Right lobe of liver (tissue), 6 donors: ENCODE results near the gene PLCL1. TPM values are rescaled to one million over a fixed set of nuclear protein-coding genes. Genes with fewer than 3 reads are reported as not detected.

Experiments
- ATAC-seq, 4 donors: fragments of 200-7000 bp; cut with Tn5 transposase; one replicate each; pipeline ENCODE4 v1.9.1; 2020; ENCODE audit warnings: mild to moderate bottlenecking in 4 of 4, moderate library complexity in 4 of 4
- DNase-seq, 3 donors: peaks; one replicate each; pipeline ENCODE4 v3.0.0-alpha.2; 2020
- H3K27ac ChIP-seq, 3 donors: fragments of 200-600 bp; one replicate each; pipeline ENCODE4 v1.8.0; 2022
- H3K27me3 ChIP-seq, 2 donors: fragments of 200-600 bp; one replicate each; pipeline ENCODE4 v1.8.0; 2022
- H3K36me3 ChIP-seq, 4 donors: fragments of 200-600 bp; sonication (generic) in 1 of 4; one replicate each; pipeline versions ENCODE4 v1.5.1 to v1.8.0; 2017 to 2022; ENCODE audit warnings: control low read depth in 1 of 4
- H3K4me1 ChIP-seq, 4 donors: fragments of 200-600 bp; sonication (generic) in 1 of 4; one replicate each; pipeline versions ENCODE4 v1.5.1 to v1.8.0; 2017 to 2022; ENCODE audit warnings: control low read depth in 1 of 4
- H3K4me3 ChIP-seq, 3 donors: fragments of 200-600 bp; one replicate each; pipeline ENCODE4 v1.8.0; 2022
- H3K9me3 ChIP-seq, 4 donors: fragments of 200-600 bp; sonication (generic) in 1 of 4; one replicate each; pipeline versions ENCODE4 v1.5.1 to v1.8.0; 2017 to 2022; ENCODE audit warnings: control low read depth in 1 of 4
- POLR2A ChIP-seq: fragments of 450-650 bp; IDR thresholded peaks from one replicate; pipeline ENCODE4 v1.6.1; 2017; ENCODE audit warnings: antibody characterized with exemption, mild to moderate bottlenecking
- WGBS: methylation state at CpG from one replicate; pipeline ENCODE4 v1.1.6; 2018; ENCODE audit warnings: low coverage, low lambda C conversion rate; ENCODE audit not compliant: insufficient coverage; ENCODE audit errors: missing lambda C conversion rate; 5-methylcytosine and 5-hydroxymethylcytosine counted together
- intact Hi-C, 2 donors: fragments of 100-400 bp; cut with DNase I; formaldehyde crosslinking; loops; one replicate each; pipeline versions ENCODE4 v1.11.2 to v1.14.1; 2022
- total RNA-seq, 6 experiments: library from RNA; depleted of rRNA in 2 of 6; stranded (reverse); fragments of >200 nt in 2 of 6; fragmentation: NEBNext Ultra II Directional in 3 of 6; extraction: Animal tissue kit (Norgen Biotek cat#: 25700) in 3 of 6; gene quantifications; one replicate each; pipeline versions ENCODE4 v1.1.0 to v1.2.4, GENCODE V29; 2016 to 2023
- TF ChIP-seq, protein P1 (sequence below), 4 donors: fragments of 200-600 bp in 3 of 4; fragments of 450-650 bp in 1 of 4; IDR thresholded peaks; one replicate each; pipeline versions ENCODE4 v1.5.1 to v1.8.0; 2016 to 2022; ENCODE audit warnings: antibody characterized with exemption in 4 of 4, mild to moderate bottlenecking in 2 of 4
- donor health status: DM: no; HTN: yes; CAD: no.
- donor health status: DM: no; HTN: no; CAD: no.
- donor health status: DM: no; HTN: no; CAD: no.
- donor health status: DM: no; HTN: yes; CAD: no.
- donor health status: DM: no; HTN: yes; CAD: no.

Gene PLCL1
- total RNA-seq, 6 experiments from 2014 or later, result 0.12 to 0.37 (median 0.24) TPM

DNA sequence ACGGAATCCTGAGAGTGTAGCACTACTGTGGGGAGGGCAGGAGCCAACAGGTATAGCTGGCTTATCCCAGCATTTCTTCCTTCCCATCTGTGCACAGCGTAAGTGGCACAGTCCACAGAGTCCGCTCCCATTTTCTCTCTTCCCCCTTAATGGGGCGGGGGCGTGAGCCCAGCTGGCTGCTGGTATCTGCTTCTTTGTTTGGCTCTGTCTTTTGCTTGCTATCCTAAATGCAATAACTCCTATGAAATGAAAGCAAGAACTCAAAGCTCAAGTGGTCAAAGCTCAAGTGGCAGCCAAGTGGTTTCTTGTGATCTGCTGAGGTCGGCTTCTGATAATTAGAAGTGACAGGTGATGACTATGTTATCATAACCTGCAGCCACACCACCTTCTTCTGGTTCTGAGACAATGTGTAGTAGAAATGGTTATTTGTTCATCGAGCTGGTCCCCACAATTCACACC lies 192.7 kb downstream of the PLCL1 start:
- ATAC-seq, result no peak
- TF ChIP-seq, protein P1, sequence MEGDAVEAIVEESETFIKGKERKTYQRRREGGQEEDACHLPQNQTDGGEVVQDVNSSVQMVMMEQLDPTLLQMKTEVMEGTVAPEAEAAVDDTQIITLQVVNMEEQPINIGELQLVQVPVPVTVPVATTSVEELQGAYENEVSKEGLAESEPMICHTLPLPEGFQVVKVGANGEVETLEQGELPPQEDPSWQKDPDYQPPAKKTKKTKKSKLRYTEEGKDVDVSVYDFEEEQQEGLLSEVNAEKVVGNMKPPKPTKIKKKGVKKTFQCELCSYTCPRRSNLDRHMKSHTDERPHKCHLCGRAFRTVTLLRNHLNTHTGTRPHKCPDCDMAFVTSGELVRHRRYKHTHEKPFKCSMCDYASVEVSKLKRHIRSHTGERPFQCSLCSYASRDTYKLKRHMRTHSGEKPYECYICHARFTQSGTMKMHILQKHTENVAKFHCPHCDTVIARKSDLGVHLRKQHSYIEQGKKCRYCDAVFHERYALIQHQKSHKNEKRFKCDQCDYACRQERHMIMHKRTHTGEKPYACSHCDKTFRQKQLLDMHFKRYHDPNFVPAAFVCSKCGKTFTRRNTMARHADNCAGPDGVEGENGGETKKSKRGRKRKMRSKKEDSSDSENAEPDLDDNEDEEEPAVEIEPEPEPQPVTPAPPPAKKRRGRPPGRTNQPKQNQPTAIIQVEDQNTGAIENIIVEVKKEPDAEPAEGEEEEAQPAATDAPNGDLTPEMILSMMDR (IDR thresholded peaks at IDR 0.05), result no peak
- TF ChIP-seq POLR2A, result no peak

DNA sequence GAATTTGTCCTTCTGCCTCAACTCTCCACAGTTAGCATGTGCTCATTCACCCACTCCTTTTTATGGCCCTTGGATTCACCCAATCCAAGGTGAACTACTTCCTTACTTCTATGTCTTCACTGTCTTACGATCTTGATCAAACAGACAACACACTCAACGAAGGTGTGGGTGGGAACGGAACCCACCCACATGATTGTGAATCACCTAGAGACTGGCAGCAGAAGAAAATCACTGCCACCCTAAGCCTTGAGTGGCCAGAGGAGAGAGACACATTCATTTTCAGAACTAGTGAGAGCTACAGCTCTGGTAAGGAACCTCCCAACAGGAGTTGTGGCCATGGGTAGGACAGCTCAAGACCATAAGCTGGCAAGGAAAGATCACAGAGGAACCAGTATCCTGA lies 194.3 kb downstream of the PLCL1 start:
- intact Hi-C loops, result no loop called here
- Histone ChIP-seq H3K27me3 (no peaks in the 10 kb centered on the region), H3K27ac (no peak overlapping the region), H3K9me3 (no peaks in the 10 kb centered on the region), H3K4me1 (no peaks in the 10 kb centered on the region), H3K36me3 (no peaks in the 10 kb centered on the region), H3K4me3 (no peak overlapping the region)
- DNase-seq (no peak), ATAC-seq (no peak)
- TF ChIP-seq, protein P1 (IDR thresholded peaks at IDR 0.05), result no peak
- TF ChIP-seq POLR2A, result no peak
- 50% methylated on average over 3 of the region's 3 CpGs for WGBS

More for the DNA sequence above, 192.7 kb downstream of the PLCL1 start:
- Histone ChIP-seq H3K4me1 (no peaks in the 10 kb centered on the region), H3K9me3 (no peaks in the 10 kb centered on the region), H3K4me3 (no peak overlapping the region), H3K36me3 (no peaks in the 10 kb centered on the region), H3K27ac (no peak overlapping the region), H3K27me3 (no peaks in the 10 kb centered on the region)
- intact Hi-C loops, result no loop called here
- 49% methylated on average over 5 of the region's 7 CpGs for WGBS
- DNase-seq, result no peak

DNA sequence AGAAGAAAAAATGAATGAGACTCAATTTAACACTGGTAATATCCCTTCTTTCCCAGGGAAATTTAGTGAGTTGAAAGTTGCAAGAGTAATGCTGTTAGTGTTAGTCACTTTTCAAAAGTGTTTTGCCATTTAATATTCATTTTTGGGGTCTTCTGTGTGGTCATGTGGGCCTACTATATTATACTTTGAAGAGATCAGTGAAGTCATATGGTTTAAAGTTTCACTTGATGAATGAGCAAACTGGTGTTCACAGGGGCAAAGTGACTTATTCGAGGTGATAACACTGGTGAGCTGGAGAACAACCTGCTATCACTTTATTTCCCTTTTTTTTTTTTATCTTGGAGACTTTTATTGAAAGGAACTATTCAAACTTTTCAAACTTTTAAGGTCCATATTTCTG lies 196.0 kb downstream of the PLCL1 start:
- H3K27me3 ChIP-seq, result no peaks in the 10 kb centered on the region
- no peaks in the 10 kb centered on the region for H3K4me1 ChIP-seq
- 58% methylated on average over 1 of the region's 1 CpG for WGBS
- intact Hi-C loops, result no loop called here
- H3K27ac ChIP-seq, result no peak overlapping the region
- no peaks in the 10 kb centered on the region for H3K9me3 ChIP-seq
- DNase-seq, result no peak
- no peaks in the 10 kb centered on the region for H3K36me3 ChIP-seq
- no peak for TF ChIP-seq POLR2A
- TF ChIP-seq, protein P1 (IDR thresholded peaks at IDR 0.05), result no peak
- ATAC-seq, result no peak
- H3K4me3 ChIP-seq, result no peak overlapping the region

DNA sequence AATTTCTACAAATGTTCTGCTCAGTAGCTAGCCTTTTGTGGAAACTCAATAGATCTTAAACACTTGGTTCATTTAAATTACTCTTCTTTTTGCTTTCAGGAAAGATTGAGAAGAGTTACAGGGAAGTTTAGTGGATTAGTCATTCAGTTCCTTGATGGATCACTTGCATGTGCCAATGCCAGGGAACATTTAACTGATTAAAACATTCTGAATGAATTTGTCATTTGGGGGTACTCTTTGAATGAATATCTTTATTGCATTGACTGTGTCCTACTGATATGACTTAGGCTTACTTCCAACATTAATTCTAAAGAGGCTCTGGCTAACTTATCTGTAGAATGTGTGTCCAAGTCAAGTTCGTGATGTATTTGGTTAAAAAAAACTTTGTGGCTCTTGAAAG lies 199.8 kb downstream of the PLCL1 start:
- no peak for ATAC-seq
- 41% methylated on average over 1 of the region's 1 CpG for WGBS

More for the DNA sequence above, 199.8 kb downstream of the PLCL1 start:
- H3K9me3 ChIP-seq, result no peaks in the 10 kb centered on the region
- no peaks in the 10 kb centered on the region for H3K27me3 ChIP-seq
- no peaks in the 10 kb centered on the region for H3K4me1 ChIP-seq
- H3K4me3 ChIP-seq, result no peak overlapping the region
- no peak for TF ChIP-seq POLR2A
- TF ChIP-seq, protein P1 (IDR thresholded peaks at IDR 0.05), result no peak
- intact Hi-C loops, result no loop called here
- DNase-seq, result no peak
- H3K36me3 ChIP-seq, result no peaks in the 10 kb centered on the region
- no peak overlapping the region for H3K27ac ChIP-seq
